Kidney glomerular epithelial cell (primary cell): ENCODE data around the gene VPS33B.
A peak's percentile ranks its signal among the peaks of the same experiment; 100 is the strongest.

ENCODE experiments used
- DNase-seq: peaks from one replicate; lab custom pipeline; 2025; lab: John Stamatoyannopoulos, UW

The VPS33B gene

DNA sequence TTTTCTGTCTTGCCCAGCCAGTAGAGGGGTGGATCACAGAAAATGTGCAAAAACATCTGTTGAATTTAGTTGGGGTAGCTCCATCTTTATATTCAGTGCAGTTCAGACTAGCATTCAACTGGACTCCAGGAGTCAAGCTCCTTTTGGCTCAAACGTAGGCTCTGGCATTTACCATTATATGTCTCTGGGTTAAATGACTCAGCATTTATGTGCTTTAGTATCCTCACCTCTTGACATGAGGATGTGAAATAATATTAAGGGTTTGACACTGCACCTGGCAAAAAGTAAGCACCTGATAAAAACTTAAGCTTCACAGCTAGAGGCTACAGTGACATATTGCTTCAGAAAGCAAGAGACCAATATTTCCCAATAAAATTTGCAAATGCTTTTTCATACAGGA is 42.8 kb downstream of the VPS33B start:
- no peak for DNase-seq

DNA sequence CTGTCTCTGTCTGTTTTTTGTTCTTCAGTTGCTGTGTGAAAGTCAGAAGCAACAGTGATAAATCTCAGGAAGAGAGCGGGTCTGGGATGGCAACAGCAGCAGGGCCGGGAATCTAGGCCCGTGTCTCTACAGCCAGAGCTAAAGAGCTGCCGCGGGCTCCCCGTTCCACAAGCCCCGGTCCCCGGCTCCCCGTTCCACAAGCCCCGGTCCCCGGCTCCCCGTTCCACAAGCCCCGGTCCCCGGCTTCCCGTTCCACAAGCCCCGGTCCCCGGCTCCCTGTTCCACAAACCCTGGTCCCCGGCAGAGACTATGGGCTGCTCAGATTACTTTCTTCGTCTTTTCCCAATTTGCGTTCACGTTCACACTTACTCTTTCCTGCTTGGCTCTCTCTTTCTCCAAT is 48.2 kb downstream of the VPS33B start:
- no peak for DNase-seq

DNA sequence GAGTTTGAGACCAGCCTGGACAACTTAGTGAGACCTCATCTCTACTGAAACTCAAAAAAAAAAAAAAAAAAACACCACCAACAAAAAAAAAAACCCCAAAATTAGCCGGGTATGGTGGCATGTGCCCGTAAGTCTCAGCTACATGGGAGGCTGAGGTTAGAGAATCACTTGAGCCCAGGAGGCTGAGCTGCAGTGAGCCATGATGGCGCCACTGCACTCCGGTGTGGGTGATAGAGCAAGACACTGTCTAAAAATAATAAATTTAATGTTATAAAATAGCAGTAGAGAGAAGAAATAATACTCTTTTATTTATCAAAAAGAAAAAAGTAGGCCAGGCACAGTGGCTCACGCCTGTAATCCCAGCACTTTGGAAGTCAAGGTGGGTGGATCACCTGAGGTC is 50.3 kb downstream of the VPS33B start:
- no peak for DNase-seq

DNA sequence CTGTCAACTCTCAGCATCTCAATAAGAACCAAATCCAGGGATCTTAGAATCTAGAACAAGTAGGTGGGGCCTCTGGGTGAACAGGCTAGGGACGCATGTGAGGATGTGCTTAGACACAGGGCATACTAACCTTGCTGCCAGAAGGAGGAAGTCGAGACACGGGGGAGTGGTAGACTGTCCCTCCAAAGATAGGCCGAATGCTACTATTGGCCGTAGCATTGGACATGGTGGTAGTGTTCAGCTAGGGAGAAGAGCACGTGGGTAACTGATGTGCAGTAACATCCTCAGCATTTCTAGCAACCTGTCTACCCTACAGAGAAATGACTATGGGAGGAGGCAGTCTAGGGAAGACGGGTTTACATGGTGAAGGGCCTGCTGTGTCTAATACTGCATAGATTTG is 52.1 kb downstream of the VPS33B start:
- DNase-seq, result no peak

DNA sequence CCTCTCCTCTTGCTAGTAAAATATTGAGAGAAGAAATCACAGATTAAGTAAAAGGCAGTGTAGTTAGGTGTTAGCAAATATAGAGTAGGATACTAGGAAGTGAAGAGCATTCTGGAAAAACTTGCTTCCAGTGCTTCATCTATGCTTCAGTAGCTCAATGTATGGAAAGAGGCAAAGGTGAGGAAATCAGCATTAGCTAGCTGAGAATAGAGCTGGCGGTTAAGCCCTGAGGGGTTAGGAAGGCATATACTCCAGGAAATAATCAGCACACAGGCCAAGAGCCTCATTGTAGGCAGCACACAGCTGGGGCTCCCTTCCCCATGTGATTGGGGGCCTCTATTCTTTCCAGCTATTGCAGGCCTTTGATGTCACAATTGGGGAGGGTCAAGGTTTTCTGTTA is 54.0 kb downstream of the VPS33B start:
- no peak for DNase-seq

DNA sequence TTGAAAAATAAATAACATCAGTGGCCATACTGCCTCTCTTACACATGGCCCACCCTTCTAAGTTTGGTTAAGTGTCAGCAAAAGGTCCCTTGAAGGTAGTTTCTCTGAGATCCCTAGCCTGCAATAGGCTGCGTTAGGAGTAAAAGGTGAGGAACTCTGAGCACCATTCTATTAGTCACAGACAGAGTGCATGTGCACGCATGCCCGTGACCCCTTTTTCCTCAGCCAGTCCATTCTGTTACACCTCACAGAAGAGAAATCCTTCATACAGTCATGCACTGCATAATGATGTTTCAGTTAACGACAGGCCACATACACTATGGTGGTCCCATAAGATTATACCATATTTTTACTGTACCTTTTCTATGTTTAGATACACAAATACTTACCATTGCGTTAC is 55.2 kb downstream of the VPS33B start:
- DNase-seq, result no peak

DNA sequence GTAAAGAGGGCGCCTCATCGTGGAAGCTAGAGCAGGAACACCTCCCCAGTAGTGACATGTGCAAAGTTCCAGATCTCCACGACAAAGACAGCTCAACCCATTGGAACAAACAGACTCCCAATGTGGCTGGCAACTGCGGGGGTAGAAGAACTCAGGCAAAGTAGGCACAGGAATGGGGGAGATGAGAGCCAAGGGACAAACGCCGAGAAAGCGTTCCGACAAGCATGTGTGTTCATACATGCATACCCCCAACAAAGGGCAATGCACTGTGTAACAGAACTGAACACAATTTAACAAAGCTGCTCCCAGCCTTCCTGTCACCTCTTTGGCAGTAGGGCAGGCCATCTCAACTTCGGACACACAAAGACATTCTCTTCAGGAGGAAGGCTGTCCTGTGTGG is 56.1 kb downstream of the VPS33B start:
- no peak for DNase-seq

DNA sequence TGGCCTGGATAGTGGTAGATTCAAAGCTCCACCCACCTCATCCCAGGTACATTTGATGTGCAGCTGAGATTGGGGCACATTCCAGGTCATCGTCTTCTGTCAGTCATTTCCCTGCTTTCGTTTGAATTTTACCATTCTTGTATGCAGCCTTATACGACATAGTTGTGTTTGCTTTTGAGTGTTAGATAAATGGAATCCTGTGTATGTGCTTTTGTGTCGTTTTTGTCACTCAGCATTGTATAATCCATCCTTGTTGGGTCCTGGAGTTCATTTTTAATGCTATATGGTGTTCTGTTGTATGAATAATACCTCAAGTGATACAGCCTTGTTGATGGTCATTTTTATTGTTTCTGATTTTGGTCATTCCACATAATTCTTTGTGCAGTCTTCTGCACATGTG is 60.4 kb downstream of the VPS33B start:
- no peak for DNase-seq

DNA sequence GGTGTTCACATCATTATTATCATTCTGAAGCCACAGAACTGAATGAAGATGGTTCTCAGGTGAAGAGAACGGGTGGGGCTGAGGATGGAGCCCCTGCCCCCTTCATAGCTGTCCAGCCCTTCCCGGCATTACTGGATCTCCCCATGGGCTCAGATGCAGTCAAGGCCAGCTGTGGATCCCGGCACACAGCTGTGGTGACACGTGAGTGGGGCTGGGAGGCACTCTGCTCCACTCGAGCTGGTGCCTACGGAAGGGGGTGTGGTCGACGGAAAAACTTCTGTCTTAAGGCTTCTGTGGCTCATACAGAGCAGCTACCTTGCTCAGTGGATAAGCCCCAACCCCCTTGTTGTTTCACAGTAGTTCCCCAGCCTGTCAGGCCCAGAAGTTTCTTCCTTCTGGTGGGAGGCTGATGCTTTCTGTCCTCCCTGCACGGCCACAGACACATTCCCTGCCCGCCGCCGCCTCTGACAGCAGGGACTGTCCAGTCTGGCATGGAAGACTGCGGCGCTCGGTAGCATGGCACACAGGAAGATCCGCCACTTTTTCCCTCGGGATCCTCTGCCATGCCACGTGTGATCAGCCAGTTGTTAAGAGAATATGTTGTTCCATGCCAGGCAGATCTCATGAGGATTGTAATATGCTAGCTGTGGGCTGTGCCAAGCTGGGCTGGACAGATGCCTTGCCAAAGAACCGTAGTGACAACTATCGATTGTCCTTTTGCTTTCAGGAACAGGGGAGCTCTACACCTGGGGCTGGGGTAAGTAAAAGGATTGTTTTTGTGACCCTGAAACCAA is 61.9 kb downstream of the VPS33B start:
- DNase-seq, result no peak

DNA sequence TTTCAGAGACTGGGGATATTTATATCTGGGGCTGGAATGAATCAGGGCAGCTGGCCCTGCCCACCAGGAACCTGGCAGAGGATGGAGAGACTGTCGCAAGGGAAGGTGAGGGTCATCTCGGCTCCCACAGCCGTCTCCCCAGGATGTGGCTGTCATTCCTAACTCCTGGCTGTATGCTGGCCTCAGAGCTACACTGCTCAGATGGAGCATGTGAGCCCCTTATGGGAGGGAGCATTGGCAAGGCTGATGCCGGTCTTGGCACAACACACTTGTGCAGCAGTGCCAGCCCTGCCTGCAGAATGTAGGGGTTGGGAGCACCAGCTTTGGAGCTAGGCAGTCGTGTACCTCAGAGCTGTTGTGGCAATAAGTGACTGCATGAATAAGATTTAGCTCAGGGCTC is 62.5 kb downstream of the VPS33B start:
- DNase-seq, result no peak

DNA sequence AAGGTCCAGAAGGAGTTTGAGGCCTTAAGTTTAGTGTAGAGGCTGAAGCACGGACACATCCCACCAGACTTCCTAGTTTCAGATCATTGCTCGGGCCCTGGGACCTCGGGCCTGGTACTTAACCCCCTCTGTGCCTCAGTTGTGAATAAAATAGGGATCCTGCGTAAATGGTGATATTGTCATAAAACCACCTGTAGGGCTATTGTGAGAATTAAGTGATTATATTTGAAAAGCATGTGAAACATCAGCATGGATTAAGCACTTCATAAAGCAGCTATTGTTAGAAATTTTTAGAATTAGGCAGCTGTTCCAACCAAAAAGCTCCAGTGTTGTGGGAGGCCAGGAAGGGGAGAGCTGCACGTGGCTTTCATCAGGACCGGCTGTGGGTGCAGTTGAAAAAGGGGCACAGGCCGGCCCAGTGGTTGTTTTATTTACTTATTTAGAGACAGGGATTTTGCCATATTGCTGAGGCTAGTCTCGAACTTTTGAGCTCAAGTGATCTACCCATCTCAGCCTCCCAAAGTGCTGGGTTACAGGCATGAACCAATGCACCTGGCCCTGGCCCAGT is 63.3 kb downstream of the VPS33B start:
- no peak for DNase-seq

DNA sequence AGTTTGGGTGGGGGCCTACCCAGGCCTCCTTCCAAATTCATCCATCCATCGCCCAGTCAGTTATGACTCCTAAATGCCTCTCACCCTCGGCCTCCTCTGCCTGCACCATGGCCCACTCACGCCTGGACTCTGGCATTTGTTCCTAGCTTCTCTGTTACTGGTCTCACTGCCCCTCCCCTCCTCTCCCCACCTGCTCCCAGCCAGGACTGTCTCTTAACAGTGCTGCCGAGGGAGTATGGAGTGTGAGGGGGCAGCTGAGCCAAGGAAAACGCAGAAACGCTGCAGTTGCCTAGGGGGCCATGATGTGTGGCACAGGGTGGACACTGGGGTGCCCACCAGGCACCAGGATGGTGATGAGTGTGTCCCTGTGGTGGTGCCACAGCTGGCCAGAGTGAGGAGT is 64.6 kb downstream of the VPS33B start:
- DNase-seq, result no peak

DNA sequence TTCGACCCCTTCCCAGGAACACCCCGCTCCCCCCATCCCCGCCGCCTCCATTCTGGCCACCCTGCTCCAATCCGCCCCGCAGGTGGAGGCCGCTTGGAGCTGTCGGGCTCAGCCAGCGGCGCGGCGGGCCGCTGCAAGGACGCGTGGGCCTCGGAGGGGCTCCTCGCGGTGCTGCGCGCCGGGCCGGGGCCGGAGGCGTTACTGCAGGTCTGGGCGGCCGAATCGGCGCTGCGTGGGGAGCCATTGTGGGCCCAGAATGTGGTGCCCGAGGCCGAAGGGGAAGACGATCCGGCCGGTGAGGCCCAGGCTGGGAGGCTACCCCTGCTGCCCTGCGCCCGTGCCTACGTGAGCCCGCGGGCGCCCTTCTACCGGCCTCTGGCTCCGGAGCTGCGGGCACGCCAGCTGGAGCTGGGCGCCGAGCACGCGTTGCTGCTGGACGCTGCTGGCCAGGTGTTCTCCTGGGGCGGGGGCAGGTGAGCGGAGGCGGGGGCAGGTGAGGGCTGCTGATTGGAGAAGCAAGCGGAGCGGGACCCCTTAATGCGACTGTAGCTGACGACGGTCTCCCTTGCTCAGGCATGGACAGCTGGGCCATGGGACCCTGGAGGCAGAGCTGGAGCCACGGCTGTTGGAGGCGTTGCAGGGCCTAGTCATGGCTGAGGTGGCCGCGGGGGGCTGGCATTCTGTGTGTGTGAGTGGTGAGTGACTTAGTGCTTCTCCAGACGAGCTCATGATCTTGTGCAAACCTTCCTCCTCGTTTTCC is 65.2 kb downstream of the VPS33B start:
- peak; percentile 21 for DNase-seq

DNA sequence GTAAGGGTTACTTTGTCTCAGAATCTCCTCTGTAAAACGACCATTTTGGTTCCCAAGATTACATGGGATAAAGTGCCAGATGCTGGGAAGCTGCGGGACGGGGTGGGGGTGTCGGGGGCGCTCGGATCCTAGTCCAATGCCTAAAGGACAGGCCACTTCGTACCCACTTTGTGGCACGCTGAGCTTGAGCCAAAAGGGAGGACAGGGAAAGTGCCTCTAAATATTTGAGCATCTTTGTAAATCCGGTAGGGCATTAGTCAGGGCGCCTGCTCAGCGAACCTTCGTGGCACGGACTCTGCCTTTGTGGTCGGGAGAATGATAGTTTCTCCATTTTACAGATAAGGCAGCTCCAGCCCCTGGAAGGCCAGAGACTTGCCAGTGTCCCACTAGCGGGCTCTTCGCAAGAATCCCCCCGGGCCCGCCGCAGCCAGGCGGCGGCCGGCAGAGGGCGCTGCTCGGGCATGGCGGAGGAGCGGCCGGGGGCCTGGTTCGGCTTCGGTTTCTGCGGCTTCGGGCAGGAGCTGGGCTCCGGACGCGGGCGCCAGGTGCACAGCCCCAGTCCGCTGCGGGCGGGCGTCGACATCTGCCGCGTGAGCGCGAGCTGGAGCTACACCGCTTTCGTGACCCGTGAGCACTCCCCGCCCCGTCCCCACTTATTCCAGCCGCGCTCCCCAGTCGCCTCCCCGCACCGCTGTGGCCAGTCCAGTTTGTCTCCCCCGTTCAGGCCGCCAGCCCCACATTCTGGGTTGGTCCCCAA is 65.9 kb downstream of the VPS33B start:
- DNase-seq, result peak; percentile 33

DNA sequence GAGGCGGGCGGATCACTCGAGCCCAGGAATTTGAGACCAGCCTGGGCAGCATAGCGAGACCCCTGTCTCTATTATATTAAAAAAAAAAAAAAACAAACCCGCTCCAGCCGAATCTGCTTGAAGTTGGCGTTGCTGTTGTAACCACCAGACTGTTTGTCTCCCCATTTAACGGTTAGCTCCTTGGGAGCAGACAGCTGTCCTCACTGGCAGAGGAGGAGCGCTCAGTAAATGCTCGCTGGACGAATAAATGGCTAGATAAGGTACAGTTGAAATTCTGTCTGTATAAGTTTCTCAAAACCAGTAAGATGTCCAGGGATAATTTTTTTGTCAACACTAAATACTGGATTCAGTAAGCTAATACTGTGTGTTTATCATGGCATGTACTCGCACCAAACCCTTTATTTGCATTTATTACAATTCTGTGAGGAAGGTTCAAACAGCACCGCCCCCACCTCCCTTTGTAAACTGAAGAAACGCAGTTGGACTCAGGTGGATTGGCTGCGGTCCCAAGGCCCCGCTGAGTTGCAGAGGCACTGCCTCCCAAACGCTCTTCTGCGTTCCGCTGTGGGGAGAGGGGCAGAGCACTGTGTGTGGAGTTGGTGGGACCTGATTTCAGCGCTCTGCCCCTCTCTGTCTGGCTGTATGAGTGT is 66.6 kb downstream of the VPS33B start:
- no peak for DNase-seq

DNA sequence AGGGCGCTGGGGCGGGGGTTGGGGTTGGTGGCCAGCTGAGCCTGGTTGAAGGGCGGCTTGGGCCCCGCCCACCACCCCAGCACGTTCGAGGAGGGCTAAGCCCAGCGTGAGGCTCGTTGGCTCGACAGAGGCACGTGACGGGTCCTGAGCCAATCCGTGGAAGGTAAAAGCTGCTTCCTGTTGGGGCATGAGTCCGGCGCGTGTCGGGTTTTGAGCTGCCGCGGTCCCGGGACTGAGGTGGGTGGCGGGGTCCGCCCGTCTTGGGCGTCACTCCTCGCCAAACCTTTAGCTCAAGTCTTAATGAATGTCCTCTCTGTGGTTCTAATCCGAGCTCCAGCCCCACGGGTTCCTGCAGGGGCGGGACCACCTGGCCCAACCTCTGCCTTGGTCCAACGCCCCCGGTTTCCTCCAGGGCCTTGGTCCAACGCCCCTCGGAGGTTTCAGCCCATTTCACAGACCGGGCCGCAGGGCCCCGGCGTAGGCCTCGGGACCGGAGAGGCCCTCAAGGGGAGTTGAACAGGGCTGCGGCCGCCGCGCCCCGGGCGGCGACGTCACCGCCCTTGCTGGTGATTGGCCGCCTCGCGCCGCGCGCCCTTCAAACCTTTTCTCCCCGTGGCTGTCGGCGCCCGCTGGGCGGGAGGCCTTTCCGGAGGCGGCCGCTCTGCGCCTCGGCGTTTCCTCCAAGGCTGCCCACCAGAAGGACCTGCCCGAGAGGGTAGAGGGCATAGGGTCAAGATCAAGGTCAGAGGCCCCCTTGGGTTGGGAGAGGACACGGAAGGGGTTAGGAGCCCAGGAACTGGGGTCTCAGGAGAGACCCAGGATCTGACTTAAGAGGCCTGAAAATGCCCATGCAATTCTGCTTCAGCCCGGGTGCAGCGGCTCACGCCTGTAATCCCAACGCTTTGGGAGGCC is 67.4 kb downstream of the VPS33B start, which contains the start of gene RCCD1:
TSS of gene RCCD1 (plus strand) at position 173 of the 912 bp plus-strand sequence. CDS start 1,851 bp downstream, outside the sequence.
- DNase-seq, result peak; percentile 81

DNA sequence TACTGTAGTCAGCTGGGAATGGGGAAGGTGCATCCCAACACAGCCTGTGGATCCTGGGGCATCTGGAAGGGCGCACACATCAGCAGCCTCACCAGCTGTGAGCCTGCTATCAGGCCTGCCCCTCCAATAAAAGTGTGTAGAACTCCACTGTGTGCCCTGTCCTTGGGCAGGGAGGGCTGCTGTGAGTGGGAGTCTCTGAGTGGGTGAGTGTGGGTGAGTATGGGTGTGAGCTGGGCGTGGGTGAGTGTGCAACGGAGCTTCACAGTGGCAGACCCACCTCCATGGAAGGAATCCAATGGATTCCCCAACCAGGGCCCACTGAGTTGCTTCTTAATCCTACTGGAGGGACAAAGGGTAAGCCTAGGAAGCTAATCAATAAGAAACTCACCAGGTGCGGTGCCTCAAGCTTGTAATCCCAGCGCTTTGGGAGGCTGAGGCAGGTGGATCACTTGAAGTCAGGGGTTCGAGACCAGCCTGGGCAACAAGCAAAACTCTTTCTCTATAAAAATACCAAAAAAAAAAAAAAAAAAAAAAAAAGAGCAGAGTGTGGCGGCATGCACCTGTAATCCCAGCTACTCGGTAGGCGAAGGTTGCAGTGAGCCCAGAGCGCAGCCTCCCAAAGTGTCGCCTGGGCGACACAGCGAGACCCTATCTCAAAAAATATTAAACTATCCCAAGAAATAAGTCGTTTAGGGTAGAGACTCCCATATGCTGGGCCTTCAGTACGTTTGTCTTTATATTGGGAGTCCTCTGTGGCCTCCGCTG is 68.3 kb downstream of the VPS33B start:
- DNase-seq, result no peak

DNA sequence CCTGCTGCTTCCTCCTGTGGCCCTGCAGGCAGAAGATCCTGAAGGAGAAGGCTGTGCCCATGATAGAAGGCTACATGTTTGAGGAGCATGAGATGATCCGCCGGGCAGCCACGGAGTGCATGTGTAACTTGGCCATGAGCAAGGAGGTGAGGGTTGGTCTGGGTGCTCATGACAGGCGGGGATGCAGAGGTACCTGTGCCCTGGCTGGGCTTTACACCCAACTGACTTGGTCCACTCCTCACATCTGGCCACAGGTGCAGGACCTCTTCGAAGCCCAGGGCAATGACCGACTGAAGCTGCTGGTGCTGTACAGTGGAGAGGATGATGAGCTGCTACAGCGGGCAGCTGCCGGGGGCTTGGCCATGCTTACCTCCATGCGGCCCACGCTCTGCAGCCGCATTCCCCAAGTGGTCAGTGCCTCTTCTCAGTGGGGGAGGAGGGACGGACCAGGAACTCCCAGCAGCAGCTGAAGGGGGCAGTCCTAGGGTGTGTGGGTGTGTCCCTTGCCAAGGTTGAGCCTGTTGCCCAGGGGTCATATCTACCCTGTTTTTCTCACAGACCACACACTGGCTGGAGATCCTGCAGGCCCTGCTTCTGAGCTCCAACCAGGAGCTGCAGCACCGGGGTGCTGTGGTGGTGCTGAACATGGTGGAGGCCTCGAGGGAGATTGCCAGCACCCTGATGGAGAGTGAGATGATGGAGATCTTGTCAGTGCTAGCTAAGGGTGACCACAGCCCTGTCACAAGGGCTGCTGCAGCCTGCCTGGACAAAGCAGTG is 69.3 kb downstream of the VPS33B start:
- DNase-seq, result no peak

DNA sequence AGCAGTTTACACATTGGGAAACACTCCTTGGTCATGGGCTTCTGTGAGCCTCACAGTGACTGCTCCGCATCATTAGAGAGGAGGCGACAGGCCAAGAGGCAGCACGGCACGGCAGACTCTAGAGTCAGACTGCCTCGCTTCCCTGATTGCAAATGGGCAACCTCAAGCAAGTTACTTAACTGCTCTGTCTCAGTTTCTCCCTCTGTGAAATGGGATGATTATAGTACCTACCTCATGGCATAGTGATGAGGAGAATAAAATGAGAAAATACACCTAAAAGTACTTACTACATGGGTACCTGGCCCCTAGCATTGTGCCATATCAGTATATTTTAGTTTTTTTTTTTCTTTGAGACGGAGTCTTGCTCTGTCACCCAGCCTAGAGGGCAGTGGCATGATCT is 71.7 kb downstream of the VPS33B start:
- DNase-seq, result no peak
